PC-3 (cell line): ENCODE measurements around the gene PPP1R27. TPM values are rescaled to one million over a fixed set of nuclear protein-coding genes. Genes with fewer than 3 reads are reported as not detected.

Experiments used
- ATAC-seq: fragments of 200-7000 bp; cut with Tn5 transposase; 2 replicates; pipeline ENCODE4 v1.9.1; 2020; ENCODE audit warnings: mild to moderate bottlenecking, moderate library complexity
- BruUV-seq: library from RNA; stranded (reverse); fragments of 400-500 nt; replicated peaks from 2 replicates; lab custom pipeline; 2021; lab: Mats Ljungman, UMichigan
- CTCF ChIA-PET: fragments of 300-600 bp; sonication (Branson Sonifier 250); formaldehyde crosslinking; loops from one replicate; lab custom pipeline; 2022; ENCODE audit warnings: antibody characterized with exemption; lab: Charles Lee
- POLR2A ChIA-PET: fragments of 300-600 bp; sonication (Branson Sonifier 250); formaldehyde crosslinking; loops from one replicate; lab custom pipeline; 2022; ENCODE audit warnings: antibody characterized with exemption; ENCODE audit not compliant: unreplicated experiment; lab: Charles Lee
- DNase-seq: peaks from one replicate; pipeline ENCODE4 v3.0.0-alpha.2; 2015
- H2AFZ ChIP-seq: fragments of 300-600 bp; sonication (generic); 2 replicates; pipeline ENCODE4 v1.6.0; 2016; ENCODE audit warnings: antibody characterized with exemption, low read length
- H3F3A ChIP-seq: fragments of 300-600 bp; sonication (generic); one replicate; pipeline ENCODE4 v1.6.0; 2017; ENCODE audit warnings: antibody characterized with exemption, low read length, control low read depth, mild to moderate bottlenecking; ENCODE audit not compliant: unreplicated experiment
- H3K27ac ChIP-seq: fragments of 300-600 bp; sonication (generic); 2 replicates; pipeline ENCODE4 v1.5.1; 2016; ENCODE audit warnings: mild to moderate bottlenecking, low read length
- H3K27me3 ChIP-seq: fragments of 300-600 bp; sonication (generic); 2 replicates; pipeline ENCODE4 v1.6.1; 2016; ENCODE audit warnings: low read length, mixed read lengths
- H3K36me3 ChIP-seq: fragments of 300-600 bp; sonication (generic); 2 replicates; pipeline ENCODE4 v1.6.1; 2016; ENCODE audit warnings: low read depth, mixed run types, low read length, mixed read lengths
- H3K4me1 ChIP-seq: fragments of 300-600 bp; sonication (generic); 2 replicates; pipeline ENCODE4 v1.5.1; 2016; ENCODE audit warnings: low read length; ENCODE audit not compliant: insufficient read depth
- H3K4me2 ChIP-seq: fragments of 300-600 bp; sonication (generic); 2 replicates; pipeline ENCODE4 v1.6.0; 2016; ENCODE audit warnings: low read length
- H3K4me3 ChIP-seq: fragments of 300-600 bp; sonication (generic); 2 replicates; pipeline ENCODE4 v1.5.1; 2016; ENCODE audit warnings: mild to moderate bottlenecking, low read length, mixed read lengths
- H3K79me2 ChIP-seq: fragments of 300-600 bp; sonication (generic); 2 replicates; pipeline ENCODE4 v1.6.1; 2017; ENCODE audit warnings: low read length, mixed read lengths
- H3K9ac ChIP-seq: fragments of 300-600 bp; sonication (generic); 2 replicates; pipeline ENCODE4 v1.6.0; 2016; ENCODE audit warnings: mild to moderate bottlenecking, low read length
- H3K9me2 ChIP-seq: fragments of 300-600 bp; sonication (generic); replicated peaks from 2 replicates; pipeline ENCODE4 v1.6.1; 2016; ENCODE audit warnings: mixed run types, low read length, mixed read lengths
- H3K9me3 ChIP-seq: fragments of 300-600 bp; sonication (generic); 2 replicates; pipeline ENCODE4 v1.6.1; 2016; ENCODE audit warnings: low read length, mixed read lengths
- H4K20me1 ChIP-seq: fragments of 300-600 bp; sonication (generic); 2 replicates; pipeline ENCODE4 v1.6.1; 2016; ENCODE audit warnings: low read length, mixed read lengths
- EZH2 ChIP-seq: fragments of 300-600 bp; sonication (generic); IDR thresholded peaks from one replicate; pipeline ENCODE4 v1.6.1; 2017; ENCODE audit warnings: antibody characterized with exemption, mild to moderate bottlenecking, low read length; ENCODE audit not compliant: unreplicated experiment
- EZH2phosphoT487 ChIP-seq: fragments of 300-600 bp; sonication (generic); IDR thresholded peaks from 2 replicates; pipeline ENCODE4 v1.6.1; 2018; ENCODE audit warnings: mild to moderate bottlenecking, antibody characterized with exemption, low read length, borderline replicate concordance
- intact Hi-C: fragments of 100-400 bp; cut with micrococcal nuclease; formaldehyde crosslinking; loops from 2 replicates; pipeline ENCODE4 v1.9.0; 2023
- total RNA-seq: library from RNA; depleted of rRNA; stranded (reverse); fragments of >200 nt; gene quantifications from 2 replicates; pipeline ENCODE4 v1.2.3, GENCODE V29; 2014
- TF ChIP-seq, protein P1 (sequence below): fragments of 300-600 bp; sonication (generic); conservative IDR thresholded peaks from 2 replicates; pipeline ENCODE4 v1.5.1; 2017; ENCODE audit warnings: antibody characterized with exemption, low read depth, mild to moderate bottlenecking, low read length

Gene PPP1R27
- total RNA-seq, 1 experiment from 2014 or later = not detected

DNA sequence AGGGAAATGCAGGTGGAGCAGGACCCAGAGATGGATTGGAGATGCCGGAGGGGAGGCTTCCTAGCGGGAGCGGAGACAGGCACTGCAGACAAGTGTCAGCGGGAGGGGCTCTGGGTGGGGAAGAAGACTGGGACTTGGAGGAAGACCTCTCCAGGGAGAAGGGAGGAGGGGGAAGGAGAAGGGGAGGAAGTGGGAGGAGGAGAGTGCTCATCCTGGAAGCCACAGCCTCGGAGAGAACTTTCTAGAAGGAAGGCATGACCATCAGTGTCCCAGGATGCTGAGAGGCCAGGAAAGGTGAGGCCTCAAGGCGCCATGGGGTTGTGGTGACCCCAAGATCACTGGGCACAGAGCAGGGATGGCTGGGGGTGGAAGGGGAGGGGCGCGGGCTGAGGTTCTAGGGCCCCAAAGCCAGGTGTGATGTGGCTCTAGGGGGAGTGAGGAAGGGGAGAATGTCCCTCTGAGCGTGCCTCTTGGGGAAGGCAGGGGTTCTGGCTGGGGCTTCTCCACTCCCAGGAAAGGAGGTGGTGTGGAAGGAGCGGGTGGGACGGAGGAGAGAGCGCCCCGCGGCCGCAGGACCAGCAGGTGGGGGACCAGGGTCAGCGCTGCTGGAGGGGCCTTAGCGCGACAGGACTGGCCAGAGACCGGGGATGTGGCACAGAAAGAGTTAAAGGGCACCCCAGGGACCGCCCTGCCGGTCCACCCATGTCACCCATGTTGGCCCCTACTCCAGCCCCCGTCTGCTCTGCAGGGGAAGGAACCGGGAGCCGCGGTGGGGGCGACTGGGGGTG lies 31.8 kb downstream of the PPP1R27 start:
- Histone ChIP-seq H3K79me2 (no peaks in the 10 kb centered on the region), H3F3A (no peaks in the 10 kb centered on the region), H3K9me2 (no peaks in the 10 kb centered on the region), H3K4me3 (no peak overlapping the region), H3K9ac (no peak overlapping the region), H3K4me2 (no peak overlapping the region), H3K27me3 (peaks cover 54% of the 10 kb centered on the region), H3K27ac (no peak overlapping the region), H4K20me1 (no peaks in the 10 kb centered on the region), H3K4me1 (no peaks in the 10 kb centered on the region), H3K36me3 (no peaks in the 10 kb centered on the region), H3K9me3 (no peaks in the 10 kb centered on the region), H2AFZ (no peak overlapping the region)
- no peak for DNase-seq
- ChIA-PET CTCF (no interaction called here), POLR2A (no interaction called here)
- no TSS peak for BruUV-seq
- no peak for ATAC-seq
- no peak for TF ChIP-seq EZH2phosphoT487
- no peak for TF ChIP-seq EZH2
- TF ChIP-seq, protein P1, sequence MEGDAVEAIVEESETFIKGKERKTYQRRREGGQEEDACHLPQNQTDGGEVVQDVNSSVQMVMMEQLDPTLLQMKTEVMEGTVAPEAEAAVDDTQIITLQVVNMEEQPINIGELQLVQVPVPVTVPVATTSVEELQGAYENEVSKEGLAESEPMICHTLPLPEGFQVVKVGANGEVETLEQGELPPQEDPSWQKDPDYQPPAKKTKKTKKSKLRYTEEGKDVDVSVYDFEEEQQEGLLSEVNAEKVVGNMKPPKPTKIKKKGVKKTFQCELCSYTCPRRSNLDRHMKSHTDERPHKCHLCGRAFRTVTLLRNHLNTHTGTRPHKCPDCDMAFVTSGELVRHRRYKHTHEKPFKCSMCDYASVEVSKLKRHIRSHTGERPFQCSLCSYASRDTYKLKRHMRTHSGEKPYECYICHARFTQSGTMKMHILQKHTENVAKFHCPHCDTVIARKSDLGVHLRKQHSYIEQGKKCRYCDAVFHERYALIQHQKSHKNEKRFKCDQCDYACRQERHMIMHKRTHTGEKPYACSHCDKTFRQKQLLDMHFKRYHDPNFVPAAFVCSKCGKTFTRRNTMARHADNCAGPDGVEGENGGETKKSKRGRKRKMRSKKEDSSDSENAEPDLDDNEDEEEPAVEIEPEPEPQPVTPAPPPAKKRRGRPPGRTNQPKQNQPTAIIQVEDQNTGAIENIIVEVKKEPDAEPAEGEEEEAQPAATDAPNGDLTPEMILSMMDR = no peak
- intact Hi-C loops = no loop called here

DNA sequence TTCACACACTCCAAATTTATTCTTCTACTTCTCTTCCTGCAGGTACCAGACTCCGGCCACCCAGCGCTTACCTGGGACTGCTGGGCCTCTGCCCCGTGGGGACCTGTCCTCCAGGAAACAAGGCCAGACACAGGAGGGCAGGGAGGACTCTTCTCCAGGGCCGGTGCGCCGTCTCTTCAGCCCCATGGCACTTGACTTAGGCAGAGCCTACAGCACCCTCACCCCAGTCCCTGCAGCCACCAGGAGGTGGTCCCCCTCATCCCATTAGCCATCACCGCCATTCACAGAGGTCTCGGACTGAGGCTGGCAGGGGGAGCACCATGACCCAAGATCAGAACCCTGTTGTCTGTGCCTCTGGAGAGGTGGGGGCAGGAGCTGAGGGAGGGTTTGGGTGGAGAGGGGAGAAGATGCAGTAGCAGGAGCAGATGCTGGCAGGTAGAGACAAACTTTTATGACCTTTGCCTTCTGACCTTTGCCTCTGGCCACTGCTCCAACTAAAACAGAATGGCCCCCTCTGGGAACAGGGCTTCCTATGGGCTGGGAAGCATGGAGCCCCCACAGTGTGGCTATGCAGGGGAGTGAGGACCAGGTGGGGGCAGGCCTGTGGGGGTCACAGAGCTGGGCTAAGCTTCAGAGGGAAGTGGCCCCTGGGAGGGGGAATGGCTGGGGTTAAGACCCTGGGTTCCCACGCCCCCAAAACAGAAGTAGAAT lies 32.6 kb downstream of the PPP1R27 start:
- Histone ChIP-seq H3K9ac (no peak overlapping the region), H3K27ac (no peak overlapping the region), H3K9me3 (no peaks in the 10 kb centered on the region), H3K9me2 (no peaks in the 10 kb centered on the region), H3K36me3 (no peaks in the 10 kb centered on the region), H4K20me1 (no peaks in the 10 kb centered on the region), H3F3A (no peaks in the 10 kb centered on the region), H2AFZ (no peak overlapping the region), H3K79me2 (no peaks in the 10 kb centered on the region), H3K4me3 (no peak overlapping the region), H3K4me1 (no peaks in the 10 kb centered on the region), H3K27me3 (peaks cover 46% of the 10 kb centered on the region), H3K4me2 (no peak overlapping the region)
- no peak for TF ChIP-seq EZH2phosphoT487
- TF ChIP-seq EZH2 = no peak
- TF ChIP-seq, protein P1 = no peak
- POLR2A ChIA-PET = no interaction called here
- intact Hi-C loops = no loop called here
- no peak for ATAC-seq
- CTCF ChIA-PET = no interaction called here
- no peak for DNase-seq
- no TSS peak for BruUV-seq

DNA sequence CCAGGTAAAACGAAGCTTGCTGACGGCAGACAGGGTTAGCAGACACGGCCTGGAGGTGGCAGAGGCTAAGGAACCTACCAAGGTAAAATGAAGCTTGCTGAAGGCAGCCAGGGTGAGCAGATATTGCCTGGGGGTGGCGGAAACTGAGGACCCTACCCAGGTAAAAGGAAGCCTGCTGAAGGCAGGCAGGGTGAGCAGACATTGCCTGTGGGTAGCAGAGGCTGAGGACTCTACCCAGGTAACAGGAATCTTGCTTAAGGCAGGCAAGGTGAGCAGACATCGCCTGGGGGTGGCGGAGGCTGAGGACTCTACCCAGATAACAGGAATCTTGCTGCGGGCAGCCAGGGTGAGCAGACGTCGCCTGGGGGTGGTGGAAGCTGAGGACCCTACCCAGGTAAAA lies 33.5 kb downstream of the PPP1R27 start:
- Histone ChIP-seq H3K9me2 (no peaks in the 10 kb centered on the region), H3F3A (no peaks in the 10 kb centered on the region), H3K27me3 (peaks cover 38% of the 10 kb centered on the region), H3K9me3 (no peaks in the 10 kb centered on the region), H3K36me3 (no peaks in the 10 kb centered on the region), H2AFZ (no peak overlapping the region), H4K20me1 (no peaks in the 10 kb centered on the region), H3K4me2 (no peak overlapping the region), H3K79me2 (no peaks in the 10 kb centered on the region), H3K4me3 (no peak overlapping the region), H3K27ac (no peak overlapping the region), H3K4me1 (no peaks in the 10 kb centered on the region), H3K9ac (no peak overlapping the region)
- CTCF ChIA-PET = no interaction called here
- ATAC-seq (no peak), DNase-seq (no peak)
- TF ChIP-seq EZH2 (no peak), EZH2phosphoT487 (no peak)
- TF ChIP-seq, protein P1 = no peak
- POLR2A ChIA-PET = no interaction called here
- intact Hi-C loops = no loop called here
- no TSS peak for BruUV-seq
